ENCODE data around the gene AFF3. TPM values are rescaled to one million over a fixed set of nuclear protein-coding genes. Genes with fewer than 3 reads are reported as not detected.

Gene AFF3
- polyA plus RNA-seq, 1 donor, result 3.5 TPM

DNA sequence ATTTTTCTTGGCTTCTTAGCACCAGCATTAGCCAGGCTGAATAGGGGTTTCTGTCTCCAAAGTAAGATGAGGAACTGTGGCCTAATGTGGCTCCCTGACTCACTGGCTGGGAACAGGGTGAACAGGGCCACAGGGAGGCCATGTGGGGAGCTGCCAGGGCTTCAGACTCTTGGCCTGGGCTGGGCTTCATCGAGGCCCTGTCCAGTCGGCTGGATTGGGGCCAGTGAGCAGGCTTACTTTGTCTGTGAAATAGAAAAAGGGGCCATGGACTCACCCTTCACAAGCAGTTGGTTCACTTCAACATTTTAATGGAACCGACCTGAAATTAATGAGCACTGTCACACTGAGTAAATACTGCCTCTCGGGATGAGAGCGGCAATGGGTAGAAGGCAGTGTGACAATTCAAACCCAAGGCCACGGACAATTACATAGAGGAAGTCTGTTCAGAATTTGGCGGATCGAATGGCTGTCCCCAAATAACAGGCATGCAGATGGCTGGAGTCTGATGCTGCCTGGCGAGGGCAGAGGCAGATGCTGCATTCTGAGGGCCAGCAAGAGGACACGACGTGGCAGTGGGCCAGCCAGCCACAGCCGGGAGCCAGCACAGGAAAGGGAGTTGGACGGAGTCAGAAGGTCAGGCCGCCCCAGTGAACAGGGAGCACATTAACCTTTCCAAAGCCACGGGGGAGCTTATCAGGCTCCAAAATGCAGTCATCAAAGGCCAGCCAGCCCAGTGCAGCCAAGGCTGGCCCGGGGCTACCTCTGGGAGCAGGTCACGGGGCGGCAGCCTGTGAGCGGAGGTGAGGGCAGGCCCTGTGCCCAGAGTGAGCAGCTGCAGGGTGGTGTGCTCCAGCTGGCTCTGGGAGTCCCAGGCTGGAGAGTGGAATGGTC, 506.0 kb downstream of the AFF3 start:
- DNase-seq (ENCODE audit: low read depth), result no peak

DNA sequence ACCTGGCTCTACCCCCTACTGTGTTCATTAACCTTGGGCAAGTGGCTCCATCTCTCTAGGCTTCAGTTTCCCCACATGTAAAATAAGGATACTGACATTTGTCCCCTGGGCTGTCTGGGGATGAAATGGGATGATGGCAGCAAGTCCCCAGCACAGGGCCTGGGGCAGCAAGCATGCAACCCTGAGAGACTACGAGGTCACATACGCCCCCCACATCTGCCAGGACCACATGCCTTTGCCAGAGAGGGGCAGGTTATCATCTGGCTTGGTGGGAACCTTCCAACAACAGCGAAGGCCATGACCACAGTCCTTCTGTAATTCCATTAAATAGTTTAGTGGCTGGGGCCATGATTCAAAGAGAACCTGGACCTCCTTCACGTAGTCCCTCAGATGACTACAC, 506.7 kb downstream of the AFF3 start:
- no peak for DNase-seq (ENCODE audit: low read depth)

DNA sequence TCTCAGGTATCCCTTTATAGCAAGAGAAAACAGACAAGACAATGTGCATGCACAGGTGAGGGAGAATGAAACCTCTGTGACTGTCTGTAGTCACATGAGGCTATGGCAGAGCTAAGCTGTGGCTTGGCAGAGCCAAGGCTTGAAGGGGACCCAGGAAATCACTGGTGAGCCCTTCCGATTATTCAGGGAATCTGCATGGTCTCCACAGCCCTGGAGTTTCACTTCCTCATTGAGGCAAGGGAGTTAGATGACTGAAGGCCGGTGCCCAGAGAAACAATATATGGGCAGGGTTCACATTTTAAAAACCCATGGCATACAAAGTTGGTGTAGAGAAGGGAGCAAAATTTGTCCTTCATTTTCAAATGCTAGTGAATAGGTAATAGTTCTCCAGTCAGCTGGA, 508.2 kb downstream of the AFF3 start:
- DNase-seq (ENCODE audit: low read depth), result no peak

DNA sequence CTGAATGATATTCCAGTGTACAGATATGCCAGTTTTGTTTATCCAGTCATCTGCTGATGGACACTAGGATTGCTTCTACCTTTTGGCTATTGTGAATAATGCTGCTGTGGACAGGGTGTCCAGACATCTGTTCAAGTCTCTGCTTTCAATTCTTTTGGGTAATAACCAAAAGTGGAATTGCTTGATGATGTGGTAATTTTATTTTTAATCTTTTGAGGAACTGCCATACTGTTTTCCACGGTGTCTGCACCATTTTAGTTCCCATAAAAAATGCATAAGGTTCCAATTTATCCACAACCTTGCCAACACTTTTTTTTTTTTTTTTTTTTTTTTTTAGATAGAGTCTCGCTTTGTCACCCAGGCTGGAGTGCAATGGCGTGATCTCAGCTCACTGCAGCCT, 510.7 kb downstream of the AFF3 start:
- no peak for DNase-seq (ENCODE audit: low read depth)

DNA sequence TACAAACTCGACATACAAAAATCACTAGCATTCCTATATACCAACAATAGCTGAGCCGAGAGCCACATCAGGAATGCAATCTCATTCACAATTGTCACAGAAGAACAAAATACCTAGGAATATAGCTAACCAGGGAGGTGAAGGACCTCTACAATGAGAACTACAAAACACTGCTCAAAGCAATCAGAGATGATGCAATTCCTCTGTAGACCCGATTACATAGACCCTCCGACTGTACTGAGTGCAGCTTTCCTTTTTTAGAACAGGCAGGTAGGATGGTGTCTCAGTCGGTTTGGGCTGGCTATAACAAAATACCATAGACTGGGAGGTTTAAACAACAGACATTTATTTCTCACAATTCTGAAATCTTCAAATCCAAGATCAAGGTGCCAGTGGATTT, 513.1 kb downstream of the AFF3 start:
- DNase-seq (ENCODE audit: low read depth), result no peak

DNA sequence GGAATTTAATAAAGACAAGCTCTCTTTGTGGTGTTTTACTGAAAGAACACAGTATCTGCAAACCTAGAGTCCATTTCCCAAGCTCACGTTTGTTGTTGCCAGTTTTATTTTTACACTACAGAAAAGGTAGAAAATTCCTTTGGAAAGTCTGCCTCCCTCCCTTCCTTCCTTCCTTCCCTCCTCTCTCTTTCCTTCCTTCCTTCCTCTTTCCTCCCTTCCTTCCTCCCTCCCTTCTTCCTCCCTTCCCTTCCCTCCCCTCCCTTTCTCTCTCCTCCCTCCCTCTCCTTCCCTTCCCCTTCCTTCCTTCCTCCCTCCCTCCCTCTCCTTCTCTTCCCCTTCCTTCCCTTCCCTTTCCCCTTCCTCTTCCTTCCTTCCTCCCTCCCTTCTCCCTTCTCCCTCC, 516.2 kb downstream of the AFF3 start:
- DNase-seq (ENCODE audit: low read depth), result no peak

DNA sequence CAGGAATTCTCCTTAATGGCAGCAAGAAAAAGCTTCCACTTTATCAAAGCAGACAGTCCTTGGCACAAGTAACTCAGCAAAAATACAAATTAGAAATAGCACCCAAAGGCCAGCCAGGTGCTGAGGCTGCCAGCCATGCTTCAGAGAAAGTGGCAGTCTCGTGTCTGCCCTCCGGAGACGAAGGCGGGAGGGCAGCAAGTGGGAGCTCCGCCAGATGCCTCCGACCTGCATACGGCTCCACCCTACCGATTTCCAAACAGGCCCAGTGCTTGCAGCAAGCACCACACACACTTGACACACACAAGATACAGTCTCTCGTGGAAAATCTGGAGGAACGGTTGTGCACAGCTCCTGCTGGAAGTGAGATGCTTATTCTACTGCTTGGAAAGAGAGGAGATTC, 517.7 kb downstream of the AFF3 start:
- DNase-seq (ENCODE audit: low read depth), result no peak

DNA sequence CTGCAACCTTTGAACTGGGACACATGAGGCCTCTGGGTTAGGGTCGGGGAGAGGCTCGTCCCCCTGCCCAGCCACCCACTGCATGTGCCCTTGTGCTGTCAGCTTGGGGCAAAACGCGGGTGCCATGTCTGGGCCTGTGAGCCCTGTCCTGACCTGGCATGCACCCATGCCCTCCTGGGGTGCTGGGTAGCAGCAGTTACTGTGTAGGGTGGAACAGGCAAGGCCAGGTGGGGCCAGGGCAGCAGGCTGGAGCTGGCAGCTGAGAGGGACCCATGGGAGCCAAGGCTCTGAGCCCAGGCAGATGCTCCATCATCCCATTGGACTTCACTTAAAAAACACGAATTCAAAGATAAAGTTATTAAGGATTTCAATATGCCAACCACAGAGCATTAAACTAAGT, 518.8 kb downstream of the AFF3 start:
- DNase-seq (ENCODE audit: low read depth), result no peak

DNA sequence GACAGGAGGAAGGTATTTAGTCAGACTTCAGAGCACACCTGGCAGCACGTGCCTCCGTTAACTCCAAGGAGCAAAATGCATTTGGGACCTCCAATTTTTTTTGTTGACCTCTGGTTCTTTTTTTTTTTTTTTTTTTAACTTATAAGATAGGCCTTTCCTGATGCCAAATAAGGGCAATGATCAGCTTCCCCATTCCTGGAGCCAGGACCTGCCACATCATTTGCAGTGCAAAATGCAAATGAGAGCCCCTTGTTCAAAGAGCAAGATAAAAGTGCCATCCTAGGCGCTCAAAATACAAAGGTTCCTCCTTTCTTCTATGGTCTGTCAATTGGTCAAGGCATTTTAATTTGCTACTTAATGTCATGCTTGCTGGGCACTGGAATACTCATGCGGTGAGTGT, 519.4 kb downstream of the AFF3 start:
- DNase-seq (ENCODE audit: low read depth), result no peak

DNA sequence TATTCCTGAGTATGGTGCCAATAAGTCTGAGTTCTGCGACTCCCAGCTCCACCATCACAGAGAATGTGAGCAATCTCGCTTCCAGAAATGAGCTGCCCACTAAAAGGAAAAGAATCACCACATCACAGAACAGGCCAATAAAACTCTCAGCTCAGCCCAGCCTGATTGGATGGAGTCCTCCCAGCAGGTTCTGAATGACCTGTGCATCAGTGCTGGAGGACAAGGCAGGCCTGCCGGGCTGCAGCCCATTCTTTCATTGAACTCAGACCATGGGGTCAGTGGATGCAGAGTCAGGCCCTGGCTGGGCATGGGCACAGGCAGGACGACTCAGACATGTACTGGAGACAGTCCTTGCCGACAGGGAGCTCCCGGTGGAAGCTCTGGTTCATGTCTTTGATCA, 519.9 kb downstream of the AFF3 start:
- DNase-seq (ENCODE audit: low read depth), result no peak

DNA sequence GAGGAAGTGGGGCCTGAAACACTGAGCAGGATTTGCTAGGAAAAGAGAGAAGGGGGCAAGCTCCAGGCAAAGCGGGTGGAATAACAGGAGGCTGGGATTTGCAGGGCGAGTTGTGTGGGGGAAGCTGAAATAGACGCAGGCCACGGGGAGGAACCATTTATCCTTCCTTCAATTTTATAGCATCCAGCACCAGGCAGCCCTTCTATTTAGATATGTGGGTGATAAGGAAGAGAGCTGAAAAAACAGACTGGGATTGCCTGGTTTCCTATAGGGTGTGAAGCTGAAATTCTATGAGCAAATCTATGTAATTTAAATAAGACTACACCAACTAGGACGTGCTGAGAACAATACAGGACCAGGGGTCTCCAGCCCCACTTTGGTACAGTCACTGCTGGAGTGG, 520.6 kb downstream of the AFF3 start:
- no peak for DNase-seq (ENCODE audit: low read depth)

DNA sequence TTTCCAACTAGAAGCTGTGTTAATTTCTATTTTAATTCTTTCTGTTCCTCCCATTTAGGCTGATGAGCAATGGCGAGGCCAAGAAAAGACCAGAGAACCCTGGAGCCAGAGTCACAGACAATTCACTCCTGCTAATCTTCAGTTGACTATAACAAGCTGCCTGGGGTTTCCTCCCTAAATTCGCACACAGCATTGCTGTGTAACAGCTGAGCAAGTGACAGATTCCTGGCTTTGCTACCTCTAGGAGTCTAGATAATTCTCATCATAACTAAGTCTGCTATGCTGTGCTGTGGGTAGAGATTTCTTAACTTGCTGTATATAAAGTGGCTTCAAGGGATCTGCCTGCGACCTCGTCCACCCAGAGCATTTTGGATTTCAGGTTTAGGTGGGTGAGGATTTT, 521.3 kb downstream of the AFF3 start:
- DNase-seq (ENCODE audit: low read depth), result no peak

DNA sequence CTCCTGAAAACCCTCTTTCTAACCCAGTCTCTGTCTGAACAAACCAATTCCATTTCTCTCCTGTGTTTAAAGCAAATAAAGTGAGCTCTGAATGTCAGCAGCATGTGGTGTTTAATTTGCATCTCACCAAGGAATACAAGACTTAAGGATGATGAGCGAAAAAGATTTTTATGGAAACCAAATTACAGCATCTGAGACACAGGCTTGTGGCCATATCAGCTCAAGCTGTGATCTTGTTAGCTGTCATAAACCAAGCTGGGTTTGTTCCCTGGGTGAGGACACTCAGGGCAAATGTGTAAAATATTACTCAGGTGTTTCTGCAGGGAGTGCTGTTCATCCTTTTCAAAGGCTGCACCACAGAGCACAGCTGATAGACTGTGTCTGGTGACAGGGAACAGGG, 523.2 kb downstream of the AFF3 start:
- no peak for DNase-seq (ENCODE audit: low read depth)

DNA sequence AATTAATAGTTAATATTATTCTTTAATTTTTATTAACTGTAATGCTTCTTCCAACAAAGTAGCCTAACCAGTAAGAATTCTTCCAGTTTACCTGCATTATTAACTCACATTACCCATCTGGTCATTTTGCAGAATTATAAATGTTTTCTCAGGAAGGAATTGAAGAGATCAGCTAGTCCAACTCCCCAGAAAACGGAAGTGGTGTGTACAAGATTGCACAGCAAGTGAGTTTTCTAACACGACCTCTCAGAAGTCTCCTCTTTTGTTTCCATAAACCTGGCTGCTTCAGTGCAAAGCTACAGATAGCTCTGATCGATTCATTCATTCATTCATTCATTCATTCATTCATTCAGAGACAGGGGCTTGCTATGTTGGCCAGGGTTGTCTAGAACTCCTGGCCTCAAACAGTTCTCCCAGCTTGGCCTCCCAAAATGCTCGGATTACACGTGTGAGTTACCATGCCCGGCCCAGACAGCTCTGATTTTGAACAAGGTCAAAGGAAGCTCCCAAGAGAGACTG, 523.8 kb downstream of the AFF3 start:
- DNase-seq (ENCODE audit: low read depth), result no peak

DNA sequence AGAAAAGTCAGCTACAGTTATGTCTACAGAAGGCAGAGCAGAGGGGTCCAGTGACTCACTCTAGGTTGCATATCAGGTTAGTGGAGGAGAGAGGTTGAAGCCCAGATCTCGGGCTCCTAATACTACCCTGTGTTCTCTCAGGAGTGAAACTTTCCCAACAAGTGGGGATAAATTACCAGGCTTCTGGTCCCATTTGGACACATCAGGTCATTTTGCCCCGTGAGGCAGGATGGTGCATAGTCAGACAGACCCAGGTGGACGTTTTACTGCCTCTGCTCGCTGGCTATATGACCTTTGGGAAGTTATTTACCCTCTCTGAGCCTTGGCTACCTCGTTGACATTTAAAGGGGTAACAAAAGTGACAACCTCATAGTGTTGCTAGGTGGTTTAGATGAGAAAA, 524.6 kb downstream of the AFF3 start:
- no peak for DNase-seq (ENCODE audit: low read depth)

DNA sequence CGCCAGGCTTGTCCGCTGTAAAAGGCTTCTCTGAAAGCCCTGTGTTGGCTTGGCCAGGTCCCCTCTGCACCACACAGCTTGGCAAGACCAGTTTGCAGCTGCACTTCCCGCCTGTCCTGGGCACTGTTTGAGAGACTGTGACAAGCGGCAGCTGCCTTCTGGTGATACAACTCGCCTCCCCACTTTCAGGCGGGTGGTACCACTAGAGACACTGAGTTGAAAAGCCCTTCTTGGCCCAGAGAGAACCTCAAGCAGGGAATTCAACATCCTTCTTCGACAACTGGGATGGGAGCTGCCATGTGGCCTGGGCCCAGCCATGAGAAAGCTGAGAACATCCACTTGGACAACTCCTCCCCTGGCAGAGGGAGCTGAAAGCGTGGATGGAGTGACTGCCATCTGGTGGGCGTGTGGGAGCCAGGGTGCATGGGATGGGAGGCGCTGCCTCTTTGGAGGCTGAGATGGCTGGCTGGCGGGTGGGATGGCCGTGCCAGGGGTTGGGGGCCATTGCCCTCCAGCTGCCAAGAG, 527.1 kb downstream of the AFF3 start:
- DNase-seq (ENCODE audit: low read depth), result no peak

DNA sequence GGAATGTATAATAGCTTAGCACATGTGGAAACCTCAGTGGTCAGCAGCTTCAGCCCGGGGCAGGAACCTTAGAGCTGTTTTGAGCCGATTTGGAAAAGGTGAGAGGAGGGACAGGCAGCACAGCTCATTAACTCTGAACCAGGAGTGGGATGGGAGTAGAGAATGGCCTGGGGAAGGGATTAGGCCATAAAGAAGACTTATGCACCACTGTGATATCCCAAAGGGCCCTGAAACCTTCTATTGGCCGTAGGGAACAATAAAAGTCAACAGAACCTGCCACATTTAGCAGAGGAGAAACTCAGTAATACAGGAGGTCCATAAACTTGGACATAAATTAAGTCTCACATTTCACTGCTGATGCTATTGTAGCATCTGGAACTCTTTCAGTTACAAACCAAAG, 528.4 kb downstream of the AFF3 start:
- DNase-seq (ENCODE audit: low read depth), result no peak

DNA sequence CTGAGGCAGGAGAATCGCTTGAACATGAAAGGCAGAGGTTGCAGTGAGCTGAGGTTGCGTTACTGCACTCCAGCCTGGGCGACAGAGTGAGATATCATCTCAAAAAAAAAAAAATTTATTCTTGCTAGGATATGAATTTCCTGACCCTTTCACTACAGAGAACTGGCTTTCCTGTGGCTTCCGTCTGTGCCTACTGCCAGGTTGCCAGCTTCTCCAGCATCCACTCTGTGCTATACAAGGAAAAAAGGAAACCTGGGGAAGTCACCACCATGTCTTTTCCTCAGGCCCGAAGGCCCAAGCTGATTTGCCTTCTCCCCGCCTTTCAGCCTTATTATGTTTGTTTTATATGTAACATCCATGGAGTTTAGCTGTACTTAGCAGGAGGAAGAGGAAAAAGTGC, 530.6 kb downstream of the AFF3 start:
- no peak for DNase-seq (ENCODE audit: low read depth)

DNA sequence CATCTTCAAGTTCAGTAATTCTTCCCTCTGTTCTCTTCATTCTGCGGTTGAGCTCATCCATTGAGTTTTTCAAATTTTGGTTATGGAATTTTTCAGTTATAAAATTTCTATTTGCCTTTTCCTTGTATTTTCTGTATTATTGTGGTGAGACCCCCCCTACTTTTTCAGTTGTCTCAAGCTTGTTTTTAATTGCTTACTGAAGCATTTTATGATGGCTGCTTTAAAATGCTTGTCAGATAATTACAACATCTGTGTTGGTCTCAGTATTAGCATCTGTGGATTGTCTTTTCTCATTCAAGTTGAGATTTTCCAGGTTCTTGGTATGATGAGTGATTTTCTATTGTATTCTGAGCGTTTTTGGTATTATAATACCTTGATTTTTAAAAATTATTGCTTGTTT, 531.4 kb downstream of the AFF3 start:
- no peak for DNase-seq (ENCODE audit: low read depth)

DNA sequence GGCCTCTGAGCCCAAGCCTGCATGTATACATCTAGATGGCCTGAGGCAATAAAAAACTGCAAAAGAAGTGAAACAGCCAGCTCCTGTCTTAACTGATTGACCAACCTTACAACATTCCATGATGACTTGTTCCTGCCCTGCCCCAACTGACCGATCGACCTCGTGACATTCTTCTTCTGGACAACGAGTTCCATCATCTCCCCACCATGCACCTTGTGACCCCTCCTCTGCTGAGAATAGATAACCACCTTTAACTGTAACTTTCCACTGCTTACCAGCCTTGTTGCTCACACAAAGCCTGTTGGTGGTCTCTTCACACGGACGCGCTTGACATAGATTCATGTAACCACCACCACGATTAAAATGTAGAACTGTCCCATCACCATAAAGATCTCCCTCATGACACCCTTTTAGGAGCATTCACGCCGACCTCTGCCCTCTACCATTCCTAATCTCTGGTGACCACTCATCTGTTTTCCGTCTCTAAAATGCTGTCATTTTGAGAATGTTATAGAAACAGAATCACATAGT, 532.5 kb downstream of the AFF3 start:
- DNase-seq (ENCODE audit: low read depth), result no peak

DNA sequence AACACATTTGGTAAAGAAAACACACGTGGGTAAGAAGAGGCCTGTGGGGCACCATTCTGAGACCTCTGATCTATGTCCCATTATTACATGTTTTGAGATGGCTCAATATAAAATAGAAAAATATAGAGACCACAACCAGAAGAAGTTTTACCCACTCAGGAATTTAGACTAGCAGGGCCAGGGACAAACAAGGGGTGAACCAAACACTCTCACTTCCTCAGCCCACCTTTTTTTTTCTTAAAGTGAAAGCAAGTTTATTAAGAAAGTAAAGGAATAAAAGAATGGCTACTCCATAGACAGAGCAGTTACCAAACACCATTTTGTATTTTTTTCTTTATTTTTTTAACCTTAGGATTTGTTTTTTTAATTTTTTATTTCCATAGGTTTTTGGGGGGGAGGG, 533.5 kb downstream of the AFF3 start:
- no peak for DNase-seq (ENCODE audit: low read depth)

DNA sequence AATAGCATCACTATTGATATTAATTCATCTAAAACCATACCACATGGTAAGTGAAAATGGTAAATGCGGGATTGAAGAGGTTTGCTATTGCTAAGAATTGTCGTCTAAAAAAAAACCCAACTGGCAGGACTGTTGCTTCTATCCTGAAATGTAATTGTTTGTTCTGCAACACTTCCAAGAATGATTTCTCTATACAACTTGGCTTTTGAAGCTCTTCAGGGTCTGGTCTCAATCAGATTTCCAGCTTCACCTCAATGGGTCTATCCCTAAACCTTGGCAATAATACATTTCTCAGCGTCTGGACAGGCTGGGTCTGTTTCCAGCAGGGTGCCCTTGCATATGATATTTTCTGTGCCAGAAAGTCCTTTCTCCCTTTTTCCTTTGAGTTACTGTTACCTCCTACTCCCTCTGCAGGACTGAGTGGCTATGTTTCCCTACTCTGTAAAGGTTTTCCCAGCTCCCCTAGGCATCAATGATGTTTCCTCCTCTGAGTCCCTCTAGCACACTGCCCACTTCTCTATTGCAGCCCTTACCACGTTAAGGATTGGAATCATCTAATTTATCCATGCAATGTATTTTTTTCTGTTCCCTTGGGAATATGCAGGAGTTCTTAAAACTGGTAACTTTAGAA, 534.4 kb downstream of the AFF3 start:
- DNase-seq (ENCODE audit: low read depth), result no peak

DNA sequence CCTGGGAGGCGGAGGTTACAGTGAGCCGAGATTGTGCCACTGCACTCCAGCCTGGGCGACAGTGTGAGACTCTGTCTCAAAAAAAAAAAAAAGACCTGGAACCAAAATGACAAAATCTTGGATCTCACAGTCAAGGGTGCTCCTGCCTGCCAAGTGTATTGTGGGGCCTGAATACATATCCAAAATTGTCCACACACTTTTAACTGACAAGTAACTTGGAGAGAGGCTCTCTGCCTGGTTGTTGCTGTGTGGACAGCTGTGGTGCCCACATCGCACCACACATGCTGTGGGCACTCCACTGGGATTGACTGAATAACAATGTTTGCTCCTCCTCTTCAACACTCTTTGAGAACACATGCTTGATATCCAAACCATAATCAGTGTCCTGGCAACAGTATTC, 534.9 kb downstream of the AFF3 start:
- no peak for DNase-seq (ENCODE audit: low read depth)

All from forelimb muscle (tissue), 1 donor.